Immature natural killer cell (primary cell): ENCODE measurements around the gene ZMYND12. TPM values are rescaled to one million over a fixed set of nuclear protein-coding genes. Genes with fewer than 3 reads are reported as not detected.
A peak's percentile ranks its signal among the peaks of the same experiment; 100 is the strongest.

ENCODE experiments used
- DNase-seq, 3 donors: peaks; one replicate each; pipeline ENCODE4 v3.0.0; 2022; ENCODE audit warnings: mixed read lengths in 1 of 3
- H3K27ac Mint-ChIP-seq, 6 donors: one replicate each; pipeline ENCODE4 v1.8.0; 2020; ENCODE audit warnings: mixed read lengths in 6 of 6, mild to moderate bottlenecking in 5 of 6, inconsistent platforms in 4 of 6, moderate library complexity in 3 of 6
- H3K27me3 Mint-ChIP-seq, 3 donors: one replicate each; pipeline ENCODE4 v1.8.0; 2020 to 2021; ENCODE audit warnings: low read depth in 3 of 3, mild to moderate bottlenecking in 3 of 3, mixed read lengths in 3 of 3, moderate library complexity in 3 of 3, inconsistent platforms in 1 of 3
- H3K36me3 Mint-ChIP-seq, 3 donors: one replicate each; pipeline ENCODE4 v1.8.0; 2020; ENCODE audit warnings: mixed read lengths in 3 of 3, inconsistent platforms in 2 of 3, mild to moderate bottlenecking in 2 of 3
- H3K4me1 Mint-ChIP-seq, 2 donors: one replicate each; pipeline ENCODE4 v1.8.0; 2020; ENCODE audit warnings: inconsistent platforms in 2 of 2, mild to moderate bottlenecking in 2 of 2, mixed read lengths in 2 of 2, moderate library complexity in 1 of 2
- H3K4me3 Mint-ChIP-seq, 5 donors: one replicate each; pipeline ENCODE4 v1.8.0; 2020; ENCODE audit warnings: mild to moderate bottlenecking in 5 of 5, mixed read lengths in 5 of 5, inconsistent platforms in 3 of 5, moderate library complexity in 3 of 5
- H3K9me3 Mint-ChIP-seq, 6 donors: one replicate each; pipeline ENCODE4 v1.8.0; 2020; ENCODE audit warnings: mild to moderate bottlenecking in 6 of 6, mixed read lengths in 6 of 6, inconsistent platforms in 4 of 6, moderate library complexity in 3 of 6
- polyA plus RNA-seq, 3 donors: library from polyadenylated mRNA; unstranded; fragments of 300-500 nt; fragmentation: Illumina TruSeq; gene quantifications; one replicate each; pipeline ENCODE4 v1.2.3, GENCODE V29; 2021

Gene ZMYND12
- polyA plus RNA-seq, 3 donors from 2014 or later = 0.39 TPM; not detected in 2

DNA sequence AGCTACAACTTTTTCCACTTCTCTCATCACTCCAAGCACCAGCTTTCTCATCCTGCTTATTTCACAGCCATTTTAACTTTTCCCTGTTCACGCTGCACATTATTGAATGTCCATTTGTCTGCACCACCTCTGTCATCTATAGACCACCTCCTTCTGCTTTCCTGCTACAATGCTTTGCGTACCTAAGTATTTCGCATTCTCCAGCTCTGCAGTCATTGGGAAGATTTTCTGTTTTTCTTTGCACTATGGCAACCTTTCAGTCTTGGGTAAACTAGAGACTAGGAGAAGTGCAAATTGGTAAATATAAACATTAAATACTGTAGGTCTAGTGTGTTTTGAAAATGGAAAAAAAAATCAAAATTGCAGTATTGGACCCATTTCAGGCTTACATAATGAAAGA lies 8.1 kb upstream of the ZMYND12 start:
- Mint-ChIP-seq H3K4me3 (peak overlapping the region; percentile 89 to 92 (median 90)), H3K9me3 (no peaks in the 10 kb centered on the region), H3K4me1 (peaks cover 24 to 35% of the 10 kb centered on the region in 2 donors), H3K36me3 (peaks cover 17 to 28% (median 21%) of the 10 kb centered on the region in 3 donors), H3K27ac (peak overlapping the region; percentile 84 to 97 (median 94)), H3K27me3 (peaks cover 9 to 15% (median 13%) of the 10 kb centered on the region in 3 donors)
- DNase-seq = no peak

DNA sequence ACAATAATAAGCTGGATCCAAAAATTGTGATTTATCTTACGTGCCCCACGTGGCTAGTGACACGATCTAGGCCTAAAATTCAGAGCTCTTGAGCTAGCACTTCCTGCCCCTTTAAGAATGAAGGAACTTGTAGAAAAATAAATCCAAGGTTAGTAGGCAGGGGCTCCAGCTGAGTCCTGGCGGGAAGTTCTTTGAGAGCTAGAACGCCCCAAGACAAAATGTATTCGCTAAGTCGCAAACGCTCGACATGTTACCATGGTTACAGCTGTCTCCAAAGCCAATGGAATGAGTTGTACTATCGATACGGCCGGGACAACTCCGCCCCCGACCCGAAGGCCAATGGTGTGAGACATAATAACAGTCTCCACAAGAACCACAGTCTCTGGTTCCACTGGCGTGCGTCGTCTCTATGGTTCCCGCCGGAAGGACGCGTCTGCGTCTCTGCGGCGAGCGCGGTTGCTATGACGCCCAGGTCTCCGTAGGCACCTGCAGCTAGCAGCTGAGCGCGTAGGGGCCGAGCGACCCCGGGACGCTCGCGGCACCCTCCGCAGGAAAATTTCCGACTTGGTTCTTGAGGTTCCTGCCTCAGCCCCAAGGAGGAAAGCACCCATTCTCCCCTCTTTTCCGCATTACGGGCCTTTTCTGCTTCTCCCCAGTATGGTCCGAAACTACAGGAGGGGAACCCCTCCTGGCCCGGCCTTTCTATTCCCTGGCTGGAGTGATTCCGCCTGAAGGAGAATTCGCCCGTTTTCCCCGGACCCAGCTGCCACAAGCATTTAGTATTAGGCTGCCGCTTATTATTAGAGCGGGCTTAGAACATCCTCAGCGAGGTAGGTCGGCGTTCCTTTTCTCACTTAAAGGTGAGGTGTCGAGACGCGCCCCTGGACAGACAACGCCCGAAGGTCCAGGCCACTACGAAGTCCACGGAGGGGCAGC lies 7.3 kb upstream of the ZMYND12 start, which contains the start of gene CCDC30:
TSS of gene CCDC30 (plus strand) at position 459 of the 936 bp plus-strand sequence. CDS start 17,266 bp downstream, outside the sequence.
- peak within 1 kb of the TSS; percentile 89 to 92 (median 90) for H3K4me3 Mint-ChIP-seq
- H3K4me1 Mint-ChIP-seq = peaks cover 27 to 43% of the 10 kb centered on the region in 2 donors
- DNase-seq = peak; percentile 98 to 99 (median 98)

GRCh38 chr1:42461196-42461595 lies 5.4 kb upstream of the ZMYND12 start:
- Mint-ChIP-seq H3K36me3 (peaks cover 22 to 30% (median 23%) of the 10 kb centered on the region in 3 donors), H3K27me3 (peaks cover 16 to 21% (median 19%) of the 10 kb centered on the region in 3 donors), H3K9me3 (peaks cover 0 to under 1% (median 0%) of the 10 kb centered on the region in 6 donors), H3K4me3 (peak overlapping the region in 1 of 5 donors; percentile 18), H3K27ac (peak overlapping the region in 5 of 6 donors; percentile 65 to 97 (median 83)), H3K4me1 (peaks cover 39 to 56% of the 10 kb centered on the region in 2 donors)
- DNase-seq = no peak

More for the DNA sequence above, 7.3 kb upstream of the ZMYND12 start, which contains the start of gene CCDC30:
- Mint-ChIP-seq H3K36me3 (peaks cover 19 to 30% (median 20%) of the 10 kb centered on the region in 3 donors), H3K27me3 (peaks cover 9 to 17% (median 13%) of the 10 kb centered on the region in 3 donors), H3K27ac (peak within 1 kb of the TSS; percentile 84 to 97 (median 94)), H3K9me3 (no peaks in the 10 kb centered on the region)

DNA sequence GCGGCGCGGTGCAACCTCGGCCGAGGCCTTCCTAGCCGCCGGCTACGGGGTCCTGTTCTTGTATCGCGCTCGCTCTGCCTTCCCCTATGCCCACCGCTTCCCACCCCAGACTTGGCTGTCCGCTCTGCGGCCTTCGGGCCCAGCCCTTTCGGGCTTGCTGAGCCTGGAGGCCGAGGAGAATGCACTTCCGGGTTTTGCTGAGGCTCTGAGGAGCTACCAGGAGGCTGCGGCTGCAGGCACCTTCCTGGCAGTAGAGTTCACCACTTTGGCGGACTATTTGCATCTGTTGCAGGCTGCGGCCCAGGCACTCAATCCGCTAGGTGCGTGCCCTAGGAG lies 900 bp upstream of the ZMYND12 start:
- Mint-ChIP-seq H3K9me3 (peaks cover 0 to 2% (median 0%) of the 10 kb centered on the region in 6 donors), H3K27me3 (peaks cover 13 to 16% (median 14%) of the 10 kb centered on the region in 3 donors), H3K4me3 (peak overlapping the region; percentile 88 to 99 (median 93)), H3K36me3 (peaks cover 22 to 23% (median 23%) of the 10 kb centered on the region in 3 donors), H3K4me1 (peaks cover 29 to 45% of the 10 kb centered on the region in 2 donors), H3K27ac (peak overlapping the region; percentile 95 to 100 (median 99))
- DNase-seq = no peak

DNA sequence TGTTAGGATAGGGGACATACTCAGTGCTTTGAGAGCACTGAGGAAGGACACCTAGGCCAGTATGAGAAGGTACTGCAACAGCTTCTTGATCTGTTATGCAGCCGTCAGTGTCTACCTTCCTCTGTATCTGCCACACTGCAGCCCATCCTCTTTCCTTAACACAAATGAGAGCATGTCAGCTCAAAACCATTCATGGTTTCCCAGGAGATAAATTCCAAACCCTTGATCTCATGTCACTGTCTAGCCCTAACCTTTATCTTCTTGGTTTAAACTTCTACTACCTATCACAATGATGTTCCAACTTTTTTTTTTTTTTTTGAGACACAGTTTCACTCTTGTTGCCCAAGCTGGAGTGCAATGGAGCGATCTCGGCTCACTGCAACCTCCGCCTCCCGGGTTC lies 1.4 kb downstream of the ZMYND12 start:
- no peak for DNase-seq
- peaks cover 27 to 35% of the 10 kb centered on the region in 2 donors for H3K4me1 Mint-ChIP-seq
- H3K9me3 Mint-ChIP-seq = peaks cover 0 to 2% (median 0%) of the 10 kb centered on the region in 6 donors
- H3K4me3 Mint-ChIP-seq = peak overlapping the region; percentile 3 to 93 (median 60)
- H3K27me3 Mint-ChIP-seq = peaks cover 14 to 16% (median 15%) of the 10 kb centered on the region in 3 donors
- H3K36me3 Mint-ChIP-seq = peaks cover 6 to 14% (median 10%) of the 10 kb centered on the region in 3 donors
- H3K27ac Mint-ChIP-seq = peak overlapping the region in 5 of 6 donors; percentile 13 to 99 (median 37)

- Mint-ChIP-seq H3K36me3 (peaks cover 5 to 11% (median 8%) of the 10 kb centered on the region in 3 donors), H3K4me1 (peaks cover 27 to 29% of the 10 kb centered on the region in 2 donors), H3K9me3 (peaks cover 0 to 2% (median 0%) of the 10 kb centered on the region in 6 donors), H3K4me3 (peak overlapping the region in 2 of 5 donors; percentile 15 to 39), H3K27ac (peak overlapping the region in 2 of 6 donors; percentile 13 to 68), H3K27me3 (peaks cover 14 to 16% (median 15%) of the 10 kb centered on the region in 3 donors)
- DNase-seq = no peak
Observed at GRCh38 chr1:42453386-42453785, 2.4 kb downstream of the ZMYND12 start.

DNA sequence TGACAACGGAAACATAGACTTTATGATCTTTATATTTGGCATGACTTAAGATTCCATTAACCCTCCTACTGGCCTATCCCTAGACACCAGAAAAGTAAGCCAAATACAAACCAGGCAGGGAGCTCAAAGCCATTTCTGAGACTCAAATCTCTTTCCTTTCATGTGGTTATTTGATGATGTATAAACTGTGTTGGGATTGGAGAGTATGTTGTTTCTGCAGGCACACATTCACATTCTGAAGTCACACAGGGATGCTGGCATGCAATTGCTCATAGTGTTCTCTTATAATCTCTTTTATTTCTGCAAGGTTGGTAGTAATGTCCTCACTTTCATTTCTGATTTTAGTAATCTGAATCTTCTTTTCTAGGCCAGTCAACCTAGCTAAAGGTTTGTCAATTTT lies 5.8 kb downstream of the ZMYND12 start:
- no peak overlapping the region for H3K27ac Mint-ChIP-seq
- no peaks in the 10 kb centered on the region for H3K9me3 Mint-ChIP-seq
- H3K36me3 Mint-ChIP-seq = no peaks in the 10 kb centered on the region
- peaks cover 2 to 4% of the 10 kb centered on the region in 2 donors for H3K4me1 Mint-ChIP-seq
- H3K4me3 Mint-ChIP-seq = no peak overlapping the region
- H3K27me3 Mint-ChIP-seq = peaks cover 4 to 12% (median 4%) of the 10 kb centered on the region in 3 donors
- DNase-seq = no peak

- Mint-ChIP-seq H3K4me3 (no peak overlapping the region), H3K27ac (no peak overlapping the region), H3K36me3 (no peaks in the 10 kb centered on the region), H3K9me3 (no peaks in the 10 kb centered on the region), H3K4me1 (peaks cover 0 to 2% of the 10 kb centered on the region in 2 donors), H3K27me3 (peaks cover 4 to 12% (median 4%) of the 10 kb centered on the region in 3 donors)
- no peak for DNase-seq
Observed at GRCh38 chr1:42449256-42449655, 6.6 kb downstream of the ZMYND12 start.

- Mint-ChIP-seq H3K36me3 (no peaks in the 10 kb centered on the region), H3K27me3 (peaks cover 0 to 10% (median 2%) of the 10 kb centered on the region in 3 donors), H3K4me3 (no peak overlapping the region), H3K4me1 (no peaks in the 10 kb centered on the region), H3K9me3 (no peaks in the 10 kb centered on the region), H3K27ac (no peak overlapping the region)
- no peak for DNase-seq
Observed at GRCh38 chr1:42442662-42443061, 13.2 kb downstream of the ZMYND12 start.

DNA sequence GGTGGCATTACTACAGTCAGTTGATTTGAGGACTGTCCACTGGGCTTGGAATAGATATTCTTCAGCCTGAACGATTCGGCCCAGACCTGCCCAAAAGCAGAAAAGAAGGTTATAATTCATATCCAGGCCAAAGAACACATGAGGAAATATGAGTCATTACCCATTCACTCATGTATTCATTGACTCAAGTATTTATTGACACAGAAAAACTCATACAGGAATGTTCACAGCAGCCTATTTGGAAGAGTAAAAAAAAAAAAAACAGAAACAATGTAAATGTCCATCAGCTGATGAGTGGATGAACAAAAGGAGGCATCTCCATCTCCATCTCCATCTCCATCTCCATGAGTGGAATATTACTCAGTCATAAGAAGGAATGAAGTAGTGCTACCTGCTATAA lies 15.9 kb downstream of the ZMYND12 start:
- DNase-seq = no peak
- no peak overlapping the region for H3K4me3 Mint-ChIP-seq
- H3K27ac Mint-ChIP-seq = no peak overlapping the region
- no peaks in the 10 kb centered on the region for H3K4me1 Mint-ChIP-seq
- H3K27me3 Mint-ChIP-seq = peaks cover 0 to 3% (median 2%) of the 10 kb centered on the region in 3 donors
- no peaks in the 10 kb centered on the region for H3K9me3 Mint-ChIP-seq
- H3K36me3 Mint-ChIP-seq = peaks cover 0 to 3% (median 0%) of the 10 kb centered on the region in 3 donors

- Mint-ChIP-seq H3K36me3 (peaks cover 0 to 3% (median 0%) of the 10 kb centered on the region in 3 donors), H3K27me3 (peaks cover 0 to 3% (median 2%) of the 10 kb centered on the region in 3 donors), H3K27ac (no peak overlapping the region), H3K9me3 (no peaks in the 10 kb centered on the region), H3K4me1 (no peaks in the 10 kb centered on the region), H3K4me3 (no peak overlapping the region)
- DNase-seq = no peak
Observed at GRCh38 chr1:42434340-42434739, 21.5 kb downstream of the ZMYND12 start.

GRCh38 chr1:42433369-42433768 lies 22.5 kb downstream of the ZMYND12 start:
- no peak for DNase-seq
- H3K27me3 Mint-ChIP-seq = peaks cover 0 to 3% (median 0%) of the 10 kb centered on the region in 3 donors

GRCh38 chr1:42432714-42433113 lies 23.1 kb downstream of the ZMYND12 start:
- H3K36me3 Mint-ChIP-seq = peaks cover 0 to 3% (median 0%) of the 10 kb centered on the region in 3 donors
- H3K4me3 Mint-ChIP-seq = no peak overlapping the region
- H3K9me3 Mint-ChIP-seq = no peaks in the 10 kb centered on the region
- peaks cover 0 to 3% (median 0%) of the 10 kb centered on the region in 3 donors for H3K27me3 Mint-ChIP-seq
- no peak overlapping the region for H3K27ac Mint-ChIP-seq
- no peak for DNase-seq
- H3K4me1 Mint-ChIP-seq = no peaks in the 10 kb centered on the region

More at GRCh38 chr1:42433369-42433768, 22.5 kb downstream of the ZMYND12 start:
- no peak overlapping the region for H3K4me3 Mint-ChIP-seq
- H3K9me3 Mint-ChIP-seq = no peaks in the 10 kb centered on the region
- H3K36me3 Mint-ChIP-seq = peaks cover 0 to 3% (median 0%) of the 10 kb centered on the region in 3 donors
- no peak overlapping the region for H3K27ac Mint-ChIP-seq
- H3K4me1 Mint-ChIP-seq = no peaks in the 10 kb centered on the region

GRCh38 chr1:42431514-42431913 lies 24.3 kb downstream of the ZMYND12 start:
- no peaks in the 10 kb centered on the region for H3K36me3 Mint-ChIP-seq
- H3K27me3 Mint-ChIP-seq = no peaks in the 10 kb centered on the region
- no peak for DNase-seq
- H3K4me3 Mint-ChIP-seq = no peak overlapping the region
- H3K27ac Mint-ChIP-seq = no peak overlapping the region
- no peaks in the 10 kb centered on the region for H3K4me1 Mint-ChIP-seq
- H3K9me3 Mint-ChIP-seq = no peaks in the 10 kb centered on the region
